Fibroblast of lung (primary cell): Measurements from ENCODE around the gene ZNF423. TPM values are rescaled to one million over a fixed set of nuclear protein-coding genes. Genes with fewer than 3 reads are reported as not detected.

Experiments
- DNase-seq, 2 donors: peaks; one replicate each; pipeline versions ENCODE4 v3.0.0 to v3.0.0-alpha.2; 2010; ENCODE audit warnings: low read depth in 2 of 2
- H2AFZ ChIP-seq: 2 replicates; pipeline ENCODE4 v1.5.1; 2012; ENCODE audit warnings: low read length, control low read depth, inconsistent platforms
- H3K27ac ChIP-seq: 2 replicates; pipeline ENCODE4 v1.5.1; 2011; ENCODE audit warnings: low read length, control low read depth; ENCODE audit not compliant: insufficient read depth
- H3K27me3 ChIP-seq: 2 replicates; pipeline ENCODE4 v1.5.1; 2011; ENCODE audit warnings: mild to moderate bottlenecking, low read length; ENCODE audit not compliant: control insufficient read depth, insufficient read depth
- H3K36me3 ChIP-seq: 2 replicates; pipeline ENCODE4 v1.5.1; 2011; ENCODE audit warnings: low read length; ENCODE audit not compliant: control insufficient read depth, insufficient read depth
- H3K4me1 ChIP-seq: 2 replicates; pipeline ENCODE4 v1.5.1; 2011; ENCODE audit warnings: low read length; ENCODE audit not compliant: control insufficient read depth, insufficient read depth; ENCODE audit errors: extremely low read depth
- H3K4me2 ChIP-seq: 2 replicates; pipeline ENCODE4 v1.5.1; 2011; ENCODE audit warnings: low read length, control low read depth; ENCODE audit not compliant: insufficient read depth; ENCODE audit errors: extremely low read depth
- H3K4me3 ChIP-seq, 4 experiments: fragments of 200-600 bp in 1 of 4; sonication (generic) in 1 of 4; replicated peaks in 1 of 4; 2 replicates each; pipeline ENCODE4 v1.5.1; 2011 to 2016; ENCODE audit warnings: low read length in 4 of 4, low read depth in 3 of 4, mild to moderate bottlenecking in 3 of 4, control low read depth in 2 of 4, inconsistent platforms in 1 of 4, mixed read lengths in 1 of 4; ENCODE audit not compliant: insufficient read depth in 1 of 4; ENCODE audit errors: control extremely low read depth in 1 of 4
- H3K79me2 ChIP-seq: 2 replicates; pipeline ENCODE4 v1.5.1; 2012; ENCODE audit warnings: mild to moderate bottlenecking, low read length, inconsistent platforms; ENCODE audit not compliant: control insufficient read depth, insufficient read depth
- H3K9ac ChIP-seq: 2 replicates; pipeline ENCODE4 v1.5.1; 2011; ENCODE audit warnings: mild to moderate bottlenecking, low read length, control low read depth; ENCODE audit not compliant: insufficient read depth
- H3K9me3 ChIP-seq: 2 replicates; pipeline ENCODE4 v1.5.1; 2012; ENCODE audit warnings: low read depth, low read length; ENCODE audit not compliant: control insufficient read depth, insufficient read depth
- H4K20me1 ChIP-seq: 2 replicates; pipeline ENCODE4 v1.5.1; 2011; ENCODE audit warnings: low read length; ENCODE audit not compliant: control insufficient read depth, insufficient read depth; ENCODE audit errors: extremely low read depth
- CTCF ChIP-seq, 2 donors: IDR thresholded peaks in 1 of 2; conservative IDR thresholded peaks in 1 of 2; 1 replicate in 1 of 2; 2 replicates in 1 of 2; pipeline ENCODE4 v1.5.1; 2011 to 2012; ENCODE audit warnings: low read length in 2 of 2, control low read depth in 1 of 2, inconsistent platforms in 1 of 2, low read depth in 1 of 2, mild to moderate bottlenecking in 1 of 2
- EZH2 ChIP-seq: IDR thresholded peaks from 2 replicates; pipeline ENCODE4 v1.5.1; 2012; ENCODE audit warnings: low read length, control low read depth, mild to moderate bottlenecking; ENCODE audit errors: missing control alignments
- polyA plus RNA-seq, 2 donors: library from polyadenylated mRNA; depleted of rRNA in 1 of 2; stranded (reverse) in 1 of 2; unstranded in 1 of 2; fragments of >200 nt; gene quantifications; 2 replicates each; pipeline ENCODE4 v1.2.1, GENCODE V29; 2011 to 2012; ENCODE audit warnings: missing spikeins in 1 of 2
- total RNA-seq: library from RNA; depleted of rRNA; stranded (reverse); fragments of >200 nt; gene quantifications from 2 replicates; pipeline ENCODE4 v1.2.1, GENCODE V29; 2014

Gene ZNF423
- total and polyA plus RNA-seq, 2 donors (not counting 1 experiment from before 2014, with no cell fraction given) = 0.07 to 0.17 TPM

GRCh38 chr16:49851468-49851787, 4.5 kb downstream of the ZNF423 start:
- H3K36me3 ChIP-seq = no peaks in the 10 kb centered on the region
- H3K27me3 ChIP-seq = peaks cover 3% of the 10 kb centered on the region
- no peaks in the 10 kb centered on the region for H3K79me2 ChIP-seq
- no peaks in the 10 kb centered on the region for H4K20me1 ChIP-seq
- H3K4me1 ChIP-seq = no peaks in the 10 kb centered on the region
- H3K9me3 ChIP-seq = no peaks in the 10 kb centered on the region
- no peak overlapping the region for H3K4me2 ChIP-seq
- H3K9ac ChIP-seq = no peak overlapping the region
- no peak overlapping the region for H3K27ac ChIP-seq
- TF ChIP-seq EZH2 = no peak
- H3K4me3 ChIP-seq = no peak overlapping the region
- H2AFZ ChIP-seq = no peak overlapping the region
- DNase-seq = no peak

- Histone ChIP-seq H3K36me3 (no peaks in the 10 kb centered on the region), H3K4me3 (no peak overlapping the region), H4K20me1 (no peaks in the 10 kb centered on the region), H3K4me1 (no peaks in the 10 kb centered on the region), H3K9me3 (no peaks in the 10 kb centered on the region), H3K79me2 (no peaks in the 10 kb centered on the region), H3K27ac (no peak overlapping the region), H3K4me2 (no peak overlapping the region), H2AFZ (no peak overlapping the region), H3K9ac (no peak overlapping the region), H3K27me3 (peaks cover 3% of the 10 kb centered on the region)
- no peak for TF ChIP-seq CTCF (conservative IDR thresholded peaks at IDR 0.05 in 1 of 2, IDR thresholded peaks at IDR 0.05 in 1 of 2; ENCODE audit: low read depth in 1 of 2, low read length in 2 of 2)
- TF ChIP-seq EZH2 = no peak
- no peak for DNase-seq
Measured at GRCh38 chr16:49850558-49851467, 5.1 kb downstream of the ZNF423 start.

- no peaks in the 10 kb centered on the region for H4K20me1 ChIP-seq
- no peaks in the 10 kb centered on the region for H3K4me1 ChIP-seq
Measured at GRCh38 chr16:49849754-49850108, 6.2 kb downstream of the ZNF423 start.

More at GRCh38 chr16:49849754-49850108, 6.2 kb downstream of the ZNF423 start:
- peaks cover 3% of the 10 kb centered on the region for H3K27me3 ChIP-seq
- no peak overlapping the region for H3K4me2 ChIP-seq
- H3K4me3 ChIP-seq = no peak overlapping the region
- no peak overlapping the region for H3K9ac ChIP-seq
- DNase-seq = no peak
- H3K27ac ChIP-seq = no peak overlapping the region
- TF ChIP-seq CTCF (conservative IDR thresholded peaks at IDR 0.05 in 1 of 2, IDR thresholded peaks at IDR 0.05 in 1 of 2; ENCODE audit: low read depth in 1 of 2, low read length in 2 of 2) (no peak), EZH2 (no peak)
- H3K79me2 ChIP-seq = no peaks in the 10 kb centered on the region
- H3K9me3 ChIP-seq = no peaks in the 10 kb centered on the region
- H2AFZ ChIP-seq = no peak overlapping the region
- no peaks in the 10 kb centered on the region for H3K36me3 ChIP-seq
